Effector memory CD4-positive, alpha-beta T cell (primary cell): ENCODE data around the gene MAP3K8.

Experiments used
- DNase-seq, 3 donors: peaks; one replicate each; pipeline ENCODE4 v3.0.0-alpha.2; 2020
- H3K27ac ChIP-seq: 2 replicates; pipeline ENCODE4 v1.7.0; 2013; ENCODE audit warnings: mild to moderate bottlenecking, low read length, moderate library complexity; ENCODE audit not compliant: insufficient read depth, poor library complexity, severe bottlenecking
- H3K27me3 ChIP-seq: replicated peaks from 2 replicates; pipeline ENCODE4 v1.7.0; 2013; ENCODE audit warnings: mild to moderate bottlenecking, low read length; ENCODE audit not compliant: insufficient read depth, control insufficient read depth, poor library complexity, severe bottlenecking
- H3K36me3 ChIP-seq: 2 replicates; pipeline ENCODE4 v1.7.0; 2013; ENCODE audit warnings: mild to moderate bottlenecking, low read length, moderate library complexity; ENCODE audit not compliant: control insufficient read depth, insufficient read depth
- H3K4me1 ChIP-seq: 2 replicates; pipeline ENCODE4 v1.7.0; 2013; ENCODE audit warnings: low read length, mild to moderate bottlenecking; ENCODE audit not compliant: control insufficient read depth, insufficient read depth, poor library complexity, severe bottlenecking
- H3K4me3 ChIP-seq: 2 replicates; pipeline ENCODE4 v1.7.0; 2013; ENCODE audit warnings: low read length, low read depth, mild to moderate bottlenecking; ENCODE audit not compliant: insufficient read depth, poor library complexity, severe bottlenecking
- H3K9me3 ChIP-seq: 2 replicates; pipeline ENCODE4 v1.7.0; 2013; ENCODE audit warnings: mild to moderate bottlenecking, low read length, moderate library complexity; ENCODE audit not compliant: control insufficient read depth

The MAP3K8 gene

GRCh38 chr10:30488316-30488715 lies 54.3 kb downstream of the MAP3K8 start:
- DNase-seq, result no peak
- Histone ChIP-seq H3K27me3 (no peaks in the 10 kb centered on the region), H3K36me3 (no peaks in the 10 kb centered on the region), H3K4me3 (no peak overlapping the region), H3K27ac (no peak overlapping the region), H3K4me1 (peaks cover 12% of the 10 kb centered on the region), H3K9me3 (no peaks in the 10 kb centered on the region)

- Histone ChIP-seq H3K27ac (no peak overlapping the region), H3K4me3 (no peak overlapping the region), H3K4me1 (peaks cover 12% of the 10 kb centered on the region), H3K36me3 (no peaks in the 10 kb centered on the region), H3K9me3 (no peaks in the 10 kb centered on the region), H3K27me3 (no peaks in the 10 kb centered on the region)
- no peak for DNase-seq
These were observed 55.4 kb downstream of the MAP3K8 start for GRCh38 chr10:30489346-30489745.

GRCh38 chr10:30490289-30491000 lies 56.5 kb downstream of the MAP3K8 start:
- H3K4me1 ChIP-seq, result peaks cover 12% of the 10 kb centered on the region
- H3K4me3 ChIP-seq, result no peak overlapping the region
- no peaks in the 10 kb centered on the region for H3K36me3 ChIP-seq
- no peaks in the 10 kb centered on the region for H3K27me3 ChIP-seq
- DNase-seq, result no peak
- no peak overlapping the region for H3K27ac ChIP-seq
- no peaks in the 10 kb centered on the region for H3K9me3 ChIP-seq

DNA sequence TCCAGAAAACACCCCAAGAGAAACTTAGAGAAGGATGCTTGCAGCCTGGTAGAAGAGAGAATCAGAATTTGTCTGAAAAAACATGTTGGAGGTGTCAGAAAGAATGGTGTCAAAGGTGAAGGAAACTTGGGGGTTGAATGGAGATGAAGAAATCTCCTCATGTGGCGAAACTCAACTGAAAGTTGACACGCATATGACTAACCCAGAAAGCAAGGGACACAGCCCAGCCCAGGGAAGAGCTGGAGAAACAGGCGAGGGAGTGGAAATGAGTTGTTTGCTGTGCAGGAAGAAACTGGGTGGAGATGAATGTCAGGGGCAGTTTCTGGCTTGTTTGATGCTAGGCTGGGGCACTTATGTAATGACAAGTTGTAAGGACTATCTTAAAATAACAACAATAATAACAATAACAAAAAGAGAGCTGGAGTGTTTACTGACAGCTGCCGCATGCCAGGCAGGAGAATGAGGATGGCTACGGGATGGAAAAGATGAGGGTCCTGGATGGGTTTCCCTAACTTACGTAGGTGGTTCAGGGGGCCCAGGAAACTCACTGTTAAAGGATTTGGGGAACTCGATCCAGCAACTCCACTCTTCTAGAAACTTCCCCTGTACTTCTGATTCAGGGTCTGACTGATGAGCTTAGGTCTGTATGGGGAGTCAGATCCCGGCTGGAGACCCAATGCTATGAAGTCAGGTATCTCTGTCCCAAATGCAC lies 57.4 kb downstream of the MAP3K8 start:
- Histone ChIP-seq H3K27ac (no peak overlapping the region), H3K27me3 (no peaks in the 10 kb centered on the region), H3K4me1 (peaks cover 12% of the 10 kb centered on the region), H3K4me3 (no peak overlapping the region), H3K9me3 (no peaks in the 10 kb centered on the region), H3K36me3 (no peaks in the 10 kb centered on the region)
- no peak for DNase-seq

GRCh38 chr10:30491916-30492515 lies 58.0 kb downstream of the MAP3K8 start:
- Histone ChIP-seq H3K4me1 (peaks cover 12% of the 10 kb centered on the region), H3K9me3 (no peaks in the 10 kb centered on the region), H3K4me3 (no peak overlapping the region), H3K36me3 (no peaks in the 10 kb centered on the region), H3K27ac (no peak overlapping the region), H3K27me3 (no peaks in the 10 kb centered on the region)
- DNase-seq, result no peak

GRCh38 chr10:30493609-30494530 lies 59.9 kb downstream of the MAP3K8 start:
- H3K4me3 ChIP-seq, result no peak overlapping the region
- peaks cover 18% of the 10 kb centered on the region for H3K4me1 ChIP-seq

GRCh38 chr10:30494558-30494957 lies 60.6 kb downstream of the MAP3K8 start:
- Histone ChIP-seq H3K9me3 (no peaks in the 10 kb centered on the region), H3K27ac (no peak overlapping the region), H3K27me3 (no peaks in the 10 kb centered on the region), H3K4me3 (no peak overlapping the region), H3K36me3 (no peaks in the 10 kb centered on the region), H3K4me1 (peaks cover 18% of the 10 kb centered on the region)
- DNase-seq, result no peak

More at GRCh38 chr10:30493609-30494530, 59.9 kb downstream of the MAP3K8 start:
- no peak for DNase-seq
- no peaks in the 10 kb centered on the region for H3K36me3 ChIP-seq
- no peaks in the 10 kb centered on the region for H3K27me3 ChIP-seq
- no peaks in the 10 kb centered on the region for H3K9me3 ChIP-seq
- H3K27ac ChIP-seq, result no peak overlapping the region

DNA sequence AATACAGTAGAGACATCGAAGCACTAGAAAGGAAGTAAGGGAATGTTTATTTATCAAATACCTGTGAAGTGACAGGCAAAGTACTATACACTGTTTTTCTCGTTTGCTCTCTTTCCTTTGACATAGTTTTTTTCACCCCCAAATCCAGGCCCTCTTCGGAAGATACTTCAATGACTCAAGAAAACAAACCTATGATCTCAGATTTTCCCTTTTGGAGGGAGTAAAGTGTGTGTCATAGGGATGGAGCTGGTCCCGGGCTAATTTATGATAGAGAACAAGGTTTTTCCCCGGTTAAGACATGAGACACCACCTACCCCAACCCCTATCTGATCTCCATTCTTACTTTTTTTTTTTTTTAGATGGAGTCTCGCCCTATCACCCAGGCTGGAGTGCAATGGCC lies 61.7 kb downstream of the MAP3K8 start:
- no peaks in the 10 kb centered on the region for H3K36me3 ChIP-seq
- no peaks in the 10 kb centered on the region for H3K27me3 ChIP-seq
- no peak overlapping the region for H3K4me3 ChIP-seq
- no peak overlapping the region for H3K27ac ChIP-seq
- no peaks in the 10 kb centered on the region for H3K9me3 ChIP-seq
- DNase-seq, result no peak
- H3K4me1 ChIP-seq, result peaks cover 18% of the 10 kb centered on the region

- Histone ChIP-seq H3K27ac (no peak overlapping the region), H3K4me1 (peaks cover 19% of the 10 kb centered on the region), H3K36me3 (no peaks in the 10 kb centered on the region), H3K9me3 (no peaks in the 10 kb centered on the region), H3K27me3 (no peaks in the 10 kb centered on the region), H3K4me3 (no peak overlapping the region)
- DNase-seq, result no peak
These were observed 65.8 kb downstream of the MAP3K8 start for GRCh38 chr10:30499816-30500215.
